Mucosa of descending colon (tissue), 3 donors: Measurements from ENCODE around the gene CHM. TPM values are rescaled to one million over a fixed set of nuclear protein-coding genes. Genes with fewer than 3 reads are reported as not detected.
A peak's percentile ranks its signal among the peaks of the same experiment; 100 is the strongest.
"Not testable (repeated sequence)": the region's sequence is repeated elsewhere in the genome, so short reads cannot be mapped to it uniquely, and the experiment has no call there.

Experiments used
- ATAC-seq: fragments of 200-7000 bp; cut with Tn5 transposase; one replicate; pipeline ENCODE4 v1.9.1; 2020; ENCODE audit warnings: mild to moderate bottlenecking, moderate library complexity
- DNase-seq, 3 donors: peaks; one replicate each; pipeline ENCODE4 v3.0.0-alpha.2; 2020
- H3K36me3 ChIP-seq: fragments of 200-600 bp; one replicate; pipeline ENCODE4 v1.8.0; 2021; ENCODE audit warnings: low read depth, mild to moderate bottlenecking
- H3K4me1 ChIP-seq: fragments of 200-600 bp; one replicate; pipeline ENCODE4 v1.8.0; 2021; ENCODE audit warnings: low read depth, mild to moderate bottlenecking
- H3K4me3 ChIP-seq: fragments of 200-600 bp; one replicate; pipeline ENCODE4 v1.8.0; 2021; ENCODE audit warnings: mild to moderate bottlenecking
- H3K9me3 ChIP-seq: fragments of 200-600 bp; one replicate; pipeline ENCODE4 v1.8.0; 2021; ENCODE audit warnings: mild to moderate bottlenecking
- intact Hi-C, 2 donors: fragments of 100-400 bp; cut with DNase I in 1 of 2; cut with micrococcal nuclease in 1 of 2; formaldehyde crosslinking; loops; one replicate each; pipeline versions ENCODE4 v1.11.0 to v1.11.1; 2022; cut with DNase I, micrococcal nuclease
- total RNA-seq, 3 donors: library from RNA; stranded (reverse); fragmentation: NEBNext Ultra II Directional in 2 of 3; extraction: Animal tissue kit (Norgen Biotek cat#: 25700) in 2 of 3; gene quantifications; one replicate each; pipeline versions ENCODE4 v1.2.1 to v1.2.4, GENCODE V29; 2021 to 2023
- TF ChIP-seq, protein P1 (sequence below): fragments of 200-600 bp; IDR thresholded peaks from one replicate; pipeline ENCODE4 v1.8.0; 2022; ENCODE audit warnings: antibody characterized with exemption, mild to moderate bottlenecking
- donor health status: DM: no; HTN: no; CAD: no; lungs with moderate emphysema.
- donor health status: DM: no; HTN: no; CAD: no.
- donor health status: DM: no; HTN: yes; CAD: no.

Gene CHM
- total RNA-seq, 3 donors from 2014 or later, result 16.6 to 21.0 (median 16.9) TPM

- Histone ChIP-seq H3K36me3 (no peaks in the 10 kb centered on the region), H3K4me1 (no peaks in the 10 kb centered on the region), H3K4me3 (no peak overlapping the region), H3K9me3 (no peaks in the 10 kb centered on the region)
- ATAC-seq (no peak), DNase-seq (no peak)
- intact Hi-C loops, result no loop called here
- TF ChIP-seq, protein P1, sequence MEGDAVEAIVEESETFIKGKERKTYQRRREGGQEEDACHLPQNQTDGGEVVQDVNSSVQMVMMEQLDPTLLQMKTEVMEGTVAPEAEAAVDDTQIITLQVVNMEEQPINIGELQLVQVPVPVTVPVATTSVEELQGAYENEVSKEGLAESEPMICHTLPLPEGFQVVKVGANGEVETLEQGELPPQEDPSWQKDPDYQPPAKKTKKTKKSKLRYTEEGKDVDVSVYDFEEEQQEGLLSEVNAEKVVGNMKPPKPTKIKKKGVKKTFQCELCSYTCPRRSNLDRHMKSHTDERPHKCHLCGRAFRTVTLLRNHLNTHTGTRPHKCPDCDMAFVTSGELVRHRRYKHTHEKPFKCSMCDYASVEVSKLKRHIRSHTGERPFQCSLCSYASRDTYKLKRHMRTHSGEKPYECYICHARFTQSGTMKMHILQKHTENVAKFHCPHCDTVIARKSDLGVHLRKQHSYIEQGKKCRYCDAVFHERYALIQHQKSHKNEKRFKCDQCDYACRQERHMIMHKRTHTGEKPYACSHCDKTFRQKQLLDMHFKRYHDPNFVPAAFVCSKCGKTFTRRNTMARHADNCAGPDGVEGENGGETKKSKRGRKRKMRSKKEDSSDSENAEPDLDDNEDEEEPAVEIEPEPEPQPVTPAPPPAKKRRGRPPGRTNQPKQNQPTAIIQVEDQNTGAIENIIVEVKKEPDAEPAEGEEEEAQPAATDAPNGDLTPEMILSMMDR, result no peak
Measured at GRCh38 chrX:86012188-86012587, 35.2 kb downstream of the CHM start.

DNA sequence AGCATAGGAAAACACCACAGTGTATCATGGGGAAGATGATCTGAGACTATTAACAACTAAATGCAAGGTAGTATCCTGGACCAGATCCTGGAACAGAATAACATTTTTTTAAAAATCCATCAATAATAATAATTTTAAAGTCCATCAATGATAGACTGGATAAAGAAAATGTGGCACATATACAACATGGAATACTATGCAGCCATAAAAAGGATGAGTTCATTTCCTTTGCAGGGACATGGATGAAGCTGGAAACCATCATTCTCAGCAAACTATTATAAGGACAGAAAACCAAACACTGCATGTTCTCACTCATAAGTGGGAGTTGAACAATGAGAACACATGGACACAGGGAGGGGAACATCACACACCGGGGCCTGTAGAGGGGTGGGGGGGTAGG, 37.6 kb downstream of the CHM start:
- H3K9me3 ChIP-seq, H3K4me1 ChIP-seq, ATAC-seq, DNase-seq, intact Hi-C loops, H3K4me3 ChIP-seq, H3K36me3 ChIP-seq: not testable (repeated sequence)

DNA sequence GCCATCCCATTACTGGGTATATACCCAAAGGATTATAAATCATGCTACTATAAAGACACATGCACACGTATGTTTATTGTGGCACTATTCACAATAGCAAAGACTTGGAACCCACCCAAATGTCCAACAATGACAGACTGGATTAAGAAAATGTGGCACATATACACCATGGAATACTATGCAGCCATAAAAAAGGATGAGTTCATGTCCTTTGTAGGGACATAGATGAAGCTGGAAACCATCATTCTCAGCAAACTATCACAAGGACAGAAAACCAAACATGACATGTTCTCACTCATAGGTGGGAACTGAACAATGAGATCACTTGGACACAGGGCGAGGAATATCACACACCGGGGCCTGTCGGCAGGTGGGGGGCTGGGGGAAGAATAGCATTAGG, 39.5 kb downstream of the CHM start:
- ATAC-seq, H3K9me3 ChIP-seq, H3K36me3 ChIP-seq, H3K4me3 ChIP-seq, DNase-seq, intact Hi-C loops, H3K4me1 ChIP-seq: not testable (repeated sequence)

DNA sequence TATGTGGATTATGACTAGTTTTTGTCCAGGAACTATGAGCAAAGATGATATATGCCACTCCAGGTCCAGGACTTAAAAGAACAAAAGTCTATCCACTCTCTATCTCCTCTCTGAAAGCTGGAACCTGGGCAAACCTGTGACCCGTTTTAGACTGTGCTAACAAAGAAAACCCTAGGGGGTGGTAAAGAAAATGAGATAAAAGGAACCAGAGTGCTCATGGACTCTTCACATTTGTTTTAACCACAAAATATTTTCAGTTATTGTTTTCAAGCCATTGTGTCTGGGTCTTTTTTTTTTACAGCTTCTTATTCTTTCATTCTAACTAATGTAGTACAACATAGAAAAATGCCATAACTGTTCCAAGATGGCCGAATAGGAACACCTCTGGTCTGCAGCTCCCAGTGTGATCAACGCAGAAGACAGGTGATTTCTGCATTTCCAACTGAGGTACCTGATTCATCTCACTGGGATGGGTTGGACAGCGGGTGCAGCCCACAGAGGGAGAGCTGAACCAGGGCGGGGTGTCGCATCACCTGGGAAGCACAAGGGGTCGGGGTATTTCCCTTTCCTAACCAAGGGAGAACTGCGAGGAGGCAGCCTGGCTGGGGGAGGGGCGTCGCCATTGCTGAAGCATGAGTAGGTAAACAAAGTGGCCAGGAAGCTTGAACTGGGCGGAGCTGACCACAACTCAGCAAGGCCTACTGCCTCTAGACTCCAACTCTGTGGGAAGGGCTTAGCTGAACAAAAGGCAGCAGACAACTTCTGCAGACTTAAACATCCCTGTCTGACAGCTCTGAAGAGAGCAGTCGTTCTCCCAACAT, 45.1 kb downstream of the CHM start:
- DNase-seq (peak; percentile 58 to 66 (median 62)), ATAC-seq (peak; percentile 38)
- Histone ChIP-seq H3K36me3 (no peaks in the 10 kb centered on the region), H3K4me3 (no peak overlapping the region), H3K9me3 (no peaks in the 10 kb centered on the region), H3K4me1 (no peaks in the 10 kb centered on the region)
- TF ChIP-seq, protein P1, result no peak
- intact Hi-C loops, result no loop called here

DNA sequence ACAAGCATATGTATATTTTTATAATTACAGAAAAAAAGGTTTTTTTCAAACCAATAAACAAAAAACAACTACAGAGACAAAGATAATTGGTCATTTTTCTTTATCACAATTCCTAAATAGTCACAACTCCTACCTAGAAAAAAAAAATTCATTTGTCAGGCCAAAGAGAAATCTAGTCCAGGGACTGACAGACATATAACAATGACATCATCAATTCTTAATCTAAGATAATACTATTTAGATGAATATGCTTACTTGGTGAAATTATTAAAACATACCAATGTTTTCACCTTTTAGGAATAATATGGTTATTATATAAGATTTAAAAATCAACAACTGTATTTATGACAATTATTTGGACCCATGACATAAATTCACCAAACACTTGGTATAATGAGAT, 48.4 kb downstream of the CHM start:
- H3K36me3 ChIP-seq, result no peaks in the 10 kb centered on the region
- intact Hi-C loops, result no loop called here
- no peaks in the 10 kb centered on the region for H3K9me3 ChIP-seq
- no peak overlapping the region for H3K4me3 ChIP-seq
- ATAC-seq (no peak), DNase-seq (no peak)
- no peaks in the 10 kb centered on the region for H3K4me1 ChIP-seq
- TF ChIP-seq, protein P1, result no peak

GRCh38 chrX:85996555-85996954, 50.8 kb downstream of the CHM start:
- TF ChIP-seq, protein P1, result no peak
- no peaks in the 10 kb centered on the region for H3K9me3 ChIP-seq
- no peaks in the 10 kb centered on the region for H3K4me1 ChIP-seq
- no peak for DNase-seq
- no peak for ATAC-seq
- intact Hi-C loops, result no loop called here
- no peak overlapping the region for H3K4me3 ChIP-seq
- no peaks in the 10 kb centered on the region for H3K36me3 ChIP-seq
